ACC112 (cell line): ENCODE measurements around the gene VSIG10L2.

Source experiments
- H2AFZ ChIP-seq: fragments of 200-600 bp; sonication (generic); one replicate; pipeline ENCODE4 v1.6.0; 2017; ENCODE audit warnings: antibody characterized with exemption, low read length; ENCODE audit not compliant: unreplicated experiment
- H3K27ac ChIP-seq: fragments of 200-600 bp; sonication (generic); 2 replicates; pipeline ENCODE4 v1.5.1; 2014; ENCODE audit warnings: low read depth, mild to moderate bottlenecking, antibody characterized with exemption, low read length, moderate library complexity
- H3K27me3 ChIP-seq: fragments of 200-600 bp; sonication (generic); 2 replicates; pipeline ENCODE4 v1.6.1; 2014; ENCODE audit warnings: mild to moderate bottlenecking, antibody characterized with exemption, low read length, moderate library complexity, mixed read lengths; ENCODE audit not compliant: insufficient read depth
- H3K36me3 ChIP-seq: fragments of 200-600 bp; sonication (generic); 2 replicates; pipeline ENCODE4 v1.6.1; 2016; ENCODE audit warnings: mild to moderate bottlenecking, antibody characterized with exemption, low read length, moderate library complexity, mixed read lengths; ENCODE audit not compliant: insufficient read depth
- H3K4me1 ChIP-seq: fragments of 200-600 bp; sonication (generic); one replicate; pipeline ENCODE4 v1.6.1; 2016; ENCODE audit warnings: low read length, mixed read lengths; ENCODE audit not compliant: insufficient read depth, unreplicated experiment, control insufficient read depth
- H3K4me3 ChIP-seq: fragments of 200-600 bp; sonication (generic); 2 replicates; pipeline ENCODE4 v1.5.1; 2014; ENCODE audit warnings: mild to moderate bottlenecking, low read depth, low read length
- H3K79me2 ChIP-seq: fragments of 200-600 bp; sonication (generic); one replicate; pipeline ENCODE4 v1.6.0; 2016; ENCODE audit warnings: low read length; ENCODE audit not compliant: control insufficient read depth, unreplicated experiment, insufficient read depth

VSIG10L2 gene

DNA sequence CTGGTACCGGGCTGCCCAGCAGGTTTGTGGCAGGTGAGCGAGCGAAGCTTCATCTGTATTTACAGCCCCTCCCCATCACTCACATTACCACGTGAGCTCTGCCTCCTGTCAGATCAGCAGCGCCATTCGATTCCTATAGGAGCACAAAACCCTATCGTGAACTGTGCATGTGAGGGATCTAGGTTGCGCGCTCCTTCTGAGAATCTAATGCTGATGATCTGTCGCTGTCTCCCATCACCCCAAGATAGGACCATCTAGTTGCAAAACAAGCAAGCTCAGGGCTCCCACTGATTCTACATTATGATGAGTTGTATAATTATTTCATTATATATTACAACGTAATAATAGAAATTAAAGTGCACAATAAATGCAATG, 15.8 kb upstream of the VSIG10L2 start:
- Histone ChIP-seq H2AFZ (no peak overlapping the region), H3K79me2 (no peaks in the 10 kb centered on the region), H3K27ac (no peak overlapping the region), H3K36me3 (no peaks in the 10 kb centered on the region), H3K4me3 (no peak overlapping the region), H3K4me1 (no peaks in the 10 kb centered on the region), H3K27me3 (peaks cover 38% of the 10 kb centered on the region)

DNA sequence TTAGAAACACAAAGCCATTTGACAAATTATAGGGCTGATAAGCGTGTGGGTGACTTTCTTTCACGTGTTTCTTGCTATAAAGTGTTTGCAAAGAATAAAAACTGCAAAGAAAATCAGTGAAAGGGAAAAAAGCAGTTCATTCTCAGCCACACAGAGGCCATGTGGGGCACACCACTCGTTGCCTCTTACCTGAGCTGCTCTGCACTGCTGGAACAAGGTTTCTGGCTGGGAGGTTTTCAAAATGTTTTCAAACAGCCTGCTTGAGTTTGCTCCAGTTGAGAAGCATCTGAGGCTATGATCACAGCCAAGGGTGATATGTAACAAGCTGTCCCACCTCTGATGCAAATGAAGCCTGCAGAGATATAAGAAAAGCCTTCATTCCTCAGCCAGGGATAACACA, 14.7 kb upstream of the VSIG10L2 start:
- Histone ChIP-seq H3K27ac (no peak overlapping the region), H3K4me1 (no peaks in the 10 kb centered on the region), H3K36me3 (no peaks in the 10 kb centered on the region), H3K27me3 (peaks cover 33% of the 10 kb centered on the region), H2AFZ (no peak overlapping the region), H3K4me3 (no peak overlapping the region), H3K79me2 (no peaks in the 10 kb centered on the region)

DNA sequence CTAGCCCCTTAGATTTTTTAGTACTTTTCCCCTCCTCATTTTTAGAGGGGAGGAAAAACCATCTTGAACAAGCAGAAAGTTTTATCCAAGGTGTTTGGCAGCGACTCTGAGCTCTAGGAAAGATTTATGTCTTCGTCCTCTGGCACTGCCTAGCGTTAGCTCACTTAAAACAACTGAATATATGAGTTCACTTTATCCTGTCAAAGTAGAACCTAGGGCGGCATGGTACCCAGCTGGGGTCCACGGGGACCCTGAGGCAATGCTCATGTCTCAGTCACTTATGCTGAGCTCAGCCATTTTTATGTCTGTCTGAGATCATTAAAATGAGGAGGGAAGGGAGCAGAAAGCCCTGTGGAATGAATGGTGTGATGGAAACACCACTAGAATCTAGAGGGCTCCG, 14.2 kb upstream of the VSIG10L2 start:
- Histone ChIP-seq H3K27ac (no peak overlapping the region), H3K36me3 (no peaks in the 10 kb centered on the region), H3K4me1 (no peaks in the 10 kb centered on the region), H3K27me3 (peaks cover 33% of the 10 kb centered on the region), H2AFZ (no peak overlapping the region), H3K4me3 (no peak overlapping the region), H3K79me2 (no peaks in the 10 kb centered on the region)

DNA sequence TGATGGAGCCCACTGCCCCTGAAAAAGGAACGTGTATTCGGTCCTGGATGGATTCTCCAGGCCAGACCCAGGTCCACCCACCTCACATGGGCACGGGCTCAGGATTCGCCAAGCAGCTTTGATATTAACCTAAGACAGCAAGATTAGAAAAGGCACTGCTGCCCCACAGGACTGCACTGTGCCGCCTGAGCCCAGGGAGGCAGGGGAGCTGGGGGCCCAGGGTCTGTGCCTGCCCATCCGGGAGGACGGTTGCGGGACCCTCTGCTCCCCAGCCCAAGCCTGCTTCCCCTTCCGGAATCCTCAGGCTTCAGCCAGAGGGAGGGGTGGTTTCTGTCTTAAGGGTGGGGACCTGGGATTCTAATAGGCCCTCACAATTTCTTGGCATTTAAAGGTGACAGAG, 13.5 kb upstream of the VSIG10L2 start:
- Histone ChIP-seq H3K4me3 (no peak overlapping the region), H2AFZ (no peak overlapping the region), H3K4me1 (no peaks in the 10 kb centered on the region), H3K27me3 (peaks cover 27% of the 10 kb centered on the region), H3K27ac (no peak overlapping the region), H3K36me3 (no peaks in the 10 kb centered on the region), H3K79me2 (no peaks in the 10 kb centered on the region)

DNA sequence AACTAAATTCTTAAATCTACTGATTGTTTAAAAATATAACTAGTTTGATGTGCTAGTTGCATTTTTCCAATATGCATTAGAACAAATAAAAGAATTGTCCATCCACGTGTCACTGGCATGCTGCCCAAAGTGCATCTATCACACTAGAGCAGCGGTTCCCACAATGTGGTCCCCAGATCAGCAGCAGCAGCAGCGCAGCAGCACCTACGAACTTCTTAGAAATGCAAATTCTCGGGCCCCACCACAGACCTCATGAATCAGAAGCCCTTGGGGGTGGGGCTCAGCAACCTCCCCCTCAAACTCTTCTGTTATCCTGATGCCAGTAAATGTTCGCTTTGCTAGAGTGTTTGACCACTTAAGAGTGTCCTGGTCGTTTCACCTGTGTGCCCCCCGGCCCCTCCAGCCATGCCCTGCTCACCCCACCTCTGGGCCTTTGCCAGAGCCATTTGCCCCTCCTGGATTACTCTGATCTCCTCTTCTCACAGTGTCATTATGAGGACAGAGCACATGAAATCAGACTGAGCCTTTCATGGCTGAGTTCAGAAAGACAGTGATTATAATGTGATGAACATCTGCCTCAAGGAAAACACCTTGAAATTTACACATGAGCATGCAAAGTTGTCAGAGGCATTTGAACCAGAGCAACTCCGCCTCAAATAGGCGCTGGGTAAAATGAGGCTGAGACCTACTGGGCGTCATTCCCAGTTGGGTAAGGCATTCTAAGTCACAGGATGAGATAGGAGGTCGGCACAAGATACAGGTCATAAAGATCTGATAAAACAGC, 12.6 kb upstream of the VSIG10L2 start:
- Histone ChIP-seq H3K4me3 (no peak overlapping the region), H2AFZ (no peak overlapping the region), H3K27ac (no peak overlapping the region), H3K36me3 (no peaks in the 10 kb centered on the region), H3K4me1 (no peaks in the 10 kb centered on the region), H3K79me2 (no peaks in the 10 kb centered on the region), H3K27me3 (peaks cover 21% of the 10 kb centered on the region)

DNA sequence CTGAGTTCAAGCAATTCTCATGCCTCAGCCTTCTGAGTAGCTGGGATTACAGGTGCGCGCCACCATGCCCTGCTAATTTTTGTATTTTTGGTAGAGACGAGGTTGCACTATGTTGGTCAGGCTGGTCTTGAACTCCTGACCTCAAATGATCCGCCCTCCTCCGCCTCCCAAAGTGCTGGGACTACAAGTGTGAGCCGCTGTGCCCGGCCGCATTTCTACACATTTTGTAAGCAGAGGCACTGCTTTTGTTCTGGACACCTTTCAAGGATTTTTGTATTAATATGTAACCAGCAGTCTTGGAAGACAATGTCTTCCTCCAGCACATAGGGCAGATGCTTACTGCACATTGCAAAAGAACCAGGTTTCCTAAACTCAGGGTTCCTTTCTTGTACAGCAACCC, 11.4 kb upstream of the VSIG10L2 start:
- no peak overlapping the region for H2AFZ ChIP-seq
- no peaks in the 10 kb centered on the region for H3K79me2 ChIP-seq

DNA sequence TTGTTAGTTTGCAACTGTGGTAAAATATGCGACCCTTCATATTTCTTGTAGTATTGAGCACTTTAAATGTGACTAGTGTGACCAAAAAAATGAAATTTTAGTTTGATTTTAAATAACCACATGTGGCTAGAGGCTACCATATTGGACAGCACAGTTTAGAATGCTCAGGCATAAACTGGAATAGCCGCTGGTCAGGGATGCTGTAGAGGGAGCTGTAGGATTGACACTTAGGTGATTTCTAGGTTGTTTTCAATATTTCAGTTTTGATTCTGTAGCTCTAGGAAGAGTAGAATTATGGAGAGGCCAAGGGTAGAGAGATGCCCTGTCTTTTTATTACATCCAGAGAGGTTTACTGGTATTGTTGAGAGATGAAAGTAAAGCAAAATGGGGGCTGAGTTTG, 10.8 kb upstream of the VSIG10L2 start:
- Histone ChIP-seq H3K27ac (no peak overlapping the region), H2AFZ (no peak overlapping the region), H3K27me3 (peaks cover 9% of the 10 kb centered on the region), H3K79me2 (no peaks in the 10 kb centered on the region), H3K4me3 (no peak overlapping the region), H3K4me1 (no peaks in the 10 kb centered on the region), H3K36me3 (no peaks in the 10 kb centered on the region)

More for the DNA sequence above, 11.4 kb upstream of the VSIG10L2 start:
- H3K36me3 ChIP-seq = no peaks in the 10 kb centered on the region
- H3K27ac ChIP-seq = no peak overlapping the region
- peaks cover 14% of the 10 kb centered on the region for H3K27me3 ChIP-seq
- H3K4me3 ChIP-seq = no peak overlapping the region
- no peaks in the 10 kb centered on the region for H3K4me1 ChIP-seq

DNA sequence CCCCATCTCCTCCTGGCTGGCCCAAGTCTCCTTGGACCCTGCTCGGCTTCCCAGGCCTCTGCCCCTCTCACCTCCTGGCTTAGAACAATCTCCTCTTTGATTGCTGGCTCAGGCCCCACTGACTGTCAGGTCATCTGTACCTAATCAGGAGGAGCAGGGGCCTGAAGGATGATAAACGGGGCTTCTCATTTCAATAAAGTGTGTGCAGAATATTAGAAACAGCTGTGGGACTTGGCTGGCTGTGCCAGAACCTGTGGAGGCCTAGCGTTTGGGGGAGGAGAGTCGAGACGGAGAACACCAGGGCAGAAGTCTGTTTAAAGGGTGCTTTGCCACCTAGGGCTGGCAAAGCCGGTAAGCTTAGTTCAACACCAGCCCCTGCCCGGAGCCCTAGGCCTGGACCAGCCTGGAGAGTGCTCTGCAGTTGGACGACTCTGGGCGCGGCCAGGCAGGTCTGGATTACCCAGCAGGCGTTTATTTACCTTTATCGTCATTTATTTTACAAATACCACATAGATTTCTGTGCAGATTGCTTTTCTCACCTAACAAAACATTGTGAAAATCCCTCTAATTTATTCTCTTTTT, 10.1 kb upstream of the VSIG10L2 start:
- H3K79me2 ChIP-seq = no peaks in the 10 kb centered on the region
- H3K4me3 ChIP-seq = no peak overlapping the region
- no peaks in the 10 kb centered on the region for H3K4me1 ChIP-seq
- peaks cover 9% of the 10 kb centered on the region for H3K27me3 ChIP-seq
- no peak overlapping the region for H2AFZ ChIP-seq
- no peak overlapping the region for H3K27ac ChIP-seq
- no peaks in the 10 kb centered on the region for H3K36me3 ChIP-seq

DNA sequence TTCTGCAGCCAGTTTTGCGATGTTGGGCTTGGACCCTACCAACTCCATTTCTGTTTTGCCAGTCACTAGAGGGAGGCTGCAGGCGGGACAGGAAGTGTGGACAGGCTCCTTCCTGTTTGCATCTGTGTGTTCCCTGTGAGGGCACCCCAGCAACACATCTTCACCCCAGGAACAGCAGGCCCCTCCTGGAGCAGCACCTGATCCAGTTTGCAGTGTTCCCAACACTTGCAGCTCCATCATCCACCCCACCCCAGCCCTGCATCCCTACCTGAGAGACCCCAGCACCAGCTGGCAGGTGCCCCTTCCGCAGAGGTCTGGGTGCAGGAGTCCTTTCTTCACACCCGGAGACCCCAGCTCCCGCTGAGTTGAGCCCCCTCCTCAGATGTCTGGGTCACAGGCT, 7.4 kb upstream of the VSIG10L2 start:
- no peaks in the 10 kb centered on the region for H3K4me1 ChIP-seq

DNA sequence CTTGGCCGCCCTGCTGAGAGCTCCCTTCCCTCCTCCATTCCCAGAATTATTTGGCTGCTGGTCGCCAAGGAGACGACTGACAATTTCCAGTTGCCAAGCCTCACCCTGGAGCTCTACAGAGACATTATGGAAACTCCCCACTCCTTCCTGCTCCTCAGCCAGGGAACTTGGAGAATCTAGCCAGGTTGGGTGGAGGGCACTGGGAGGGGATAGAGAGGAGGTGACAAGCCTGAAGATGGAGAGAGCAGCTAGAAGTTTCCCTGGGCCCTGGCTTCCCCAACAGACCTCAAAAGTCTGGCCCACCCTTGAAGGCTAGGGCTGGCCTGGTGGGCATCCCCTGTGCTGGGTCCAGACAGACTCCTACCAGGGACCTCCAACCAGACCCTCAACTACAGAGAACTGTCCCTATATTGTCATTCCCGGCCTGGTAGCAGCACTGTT, 6.7 kb upstream of the VSIG10L2 start:
- no peaks in the 10 kb centered on the region for H3K4me1 ChIP-seq
- H2AFZ ChIP-seq = no peak overlapping the region
- no peaks in the 10 kb centered on the region for H3K36me3 ChIP-seq
- H3K27ac ChIP-seq = no peak overlapping the region
- H3K4me3 ChIP-seq = no peak overlapping the region
- H3K27me3 ChIP-seq = no peaks in the 10 kb centered on the region
- no peaks in the 10 kb centered on the region for H3K79me2 ChIP-seq

More for the DNA sequence above, 7.4 kb upstream of the VSIG10L2 start:
- Histone ChIP-seq H3K36me3 (no peaks in the 10 kb centered on the region), H3K27me3 (no peaks in the 10 kb centered on the region), H3K27ac (no peak overlapping the region), H3K4me3 (no peak overlapping the region), H3K79me2 (no peaks in the 10 kb centered on the region), H2AFZ (no peak overlapping the region)

DNA sequence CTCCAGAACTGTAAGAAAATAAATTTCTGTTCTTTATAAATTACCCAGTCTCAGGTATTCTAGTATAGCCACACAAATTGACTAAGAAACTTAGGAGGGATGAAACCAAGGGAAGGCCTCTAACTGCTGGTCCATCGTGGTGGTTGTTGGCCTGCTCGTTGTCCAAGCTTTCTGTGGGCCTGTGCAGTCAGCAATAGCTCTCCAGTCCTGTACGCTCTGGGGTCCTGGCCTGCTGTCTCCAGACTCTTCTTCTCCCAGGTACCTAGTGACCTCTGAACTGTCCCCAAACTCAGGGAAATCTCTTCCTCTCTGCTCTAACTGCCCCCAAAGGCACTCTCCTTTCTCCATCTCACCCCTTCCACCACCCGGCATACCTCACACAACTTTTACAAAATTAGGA, 5.7 kb upstream of the VSIG10L2 start:
- Histone ChIP-seq H3K27me3 (no peaks in the 10 kb centered on the region), H2AFZ (no peak overlapping the region), H3K4me3 (no peak overlapping the region), H3K36me3 (no peaks in the 10 kb centered on the region), H3K27ac (no peak overlapping the region), H3K79me2 (no peaks in the 10 kb centered on the region), H3K4me1 (no peaks in the 10 kb centered on the region)
